Stimulated activated CD4-positive, alpha-beta T cell treated with anti-CD3 and anti-CD28 coated beads, Interleukin-4, amount 100 ng/mL, for 24 hours (primary cell): ENCODE data around the gene DCAF15.
"Not testable (repeated sequence)": the region's sequence is repeated elsewhere in the genome, so short reads cannot be mapped to it uniquely, and the experiment has no call there.

ENCODE experiments used
- DNase-seq: peaks from one replicate; pipeline ENCODE4 v3.0.0-alpha.2; 2020

The DCAF15 gene

GRCh38 chr19:13952154-13952930 lies at the start of gene DCAF15:
TSS of gene DCAF15 (plus strand) at chr19:13952509. CDS start at chr19:13952513, 4 bp downstream.
- DNase-seq, result peak; percentile 99

- peak; percentile 46 for DNase-seq
Observed at GRCh38 chr19:13902993-13903555, 49.2 kb upstream of the DCAF15 start.

GRCh38 chr19:13905634-13906520 lies 46.4 kb upstream of the DCAF15 start, which contains the start of the genes BRME1 and CC2D1A:
TSS of gene BRME1 (minus strand) at chr19:13906117. CDS start at chr19:13904892, 1,225 bp downstream.
TSS of gene CC2D1A (plus strand) at chr19:13906201. CDS start at chr19:13906442, 241 bp downstream.
- peak; percentile 96 for DNase-seq

- no peak for DNase-seq
Observed at GRCh38 chr19:13906521-13906904, 45.8 kb upstream of the DCAF15 start.

GRCh38 chr19:13906910-13907309 lies 45.4 kb upstream of the DCAF15 start:
- DNase-seq, result no peak

- no peak for DNase-seq
Observed at GRCh38 chr19:13908674-13909073, 43.6 kb upstream of the DCAF15 start.

- no peak for DNase-seq
Observed at GRCh38 chr19:13909430-13909829, 42.9 kb upstream of the DCAF15 start.

- DNase-seq, result no peak
Observed at GRCh38 chr19:13913352-13913751, 39.0 kb upstream of the DCAF15 start.

- DNase-seq, result no peak
Observed at GRCh38 chr19:13914777-13915176, 37.5 kb upstream of the DCAF15 start.

- DNase-seq, result no peak
Observed at GRCh38 chr19:13917888-13918406, 34.4 kb upstream of the DCAF15 start.

- no peak for DNase-seq
Observed at GRCh38 chr19:13918726-13919411, 33.4 kb upstream of the DCAF15 start.

GRCh38 chr19:13920524-13920923 lies 31.8 kb upstream of the DCAF15 start:
- no peak for DNase-seq

GRCh38 chr19:13920940-13921747 lies 31.2 kb upstream of the DCAF15 start:
- peak; percentile 18 for DNase-seq

GRCh38 chr19:13922118-13922517 lies 30.2 kb upstream of the DCAF15 start:
- DNase-seq, result not testable (repeated sequence)

GRCh38 chr19:13923194-13923987 lies 28.9 kb upstream of the DCAF15 start:
- no peak for DNase-seq

- DNase-seq, result no peak
Observed at GRCh38 chr19:13926010-13926409, 26.3 kb upstream of the DCAF15 start.

- DNase-seq, result no peak
Observed at GRCh38 chr19:13926715-13927114, 25.6 kb upstream of the DCAF15 start.

GRCh38 chr19:13929340-13929739 lies 23.0 kb upstream of the DCAF15 start:
- DNase-seq, result no peak

GRCh38 chr19:13929956-13930355 lies 22.4 kb upstream of the DCAF15 start:
- no peak for DNase-seq

GRCh38 chr19:13930402-13930801 lies 21.9 kb upstream of the DCAF15 start:
- no peak for DNase-seq
